HuH-7.5 (cell line): ENCODE results near the gene MVB12A.

Source experiments
- DNase-seq: peaks from one replicate; pipeline ENCODE4 v3.0.0; 2011; ENCODE audit warnings: low spot score

MVB12A gene

DNA sequence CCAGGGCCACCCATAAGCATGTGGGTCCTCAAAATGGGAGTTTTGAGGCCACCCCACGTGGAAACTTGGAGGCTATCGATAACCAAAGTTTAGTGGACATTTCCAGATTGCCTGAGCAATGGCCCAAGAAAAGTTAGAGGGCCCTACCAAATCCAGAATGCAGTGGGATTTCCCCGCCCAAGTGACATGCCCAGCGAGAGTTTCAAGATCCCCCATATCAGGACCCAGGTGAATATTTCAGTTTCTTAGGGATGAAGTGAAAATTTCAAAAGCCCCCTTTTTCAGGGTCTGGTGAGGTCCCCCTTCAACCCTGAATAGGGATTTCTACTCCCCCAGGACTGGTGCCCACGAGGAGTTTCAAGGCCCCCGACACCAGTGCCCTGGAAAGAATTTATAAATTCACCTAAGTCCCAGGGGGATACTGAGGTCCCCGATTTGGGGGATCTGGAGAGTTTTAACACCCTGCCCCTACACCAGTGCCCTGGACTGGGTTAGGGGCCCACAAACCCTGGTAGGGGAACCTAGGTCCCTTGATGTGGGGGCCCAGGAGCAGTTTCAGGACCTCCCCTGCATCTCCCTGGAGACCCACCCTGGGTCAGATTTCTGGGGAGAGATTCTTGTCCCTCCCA lies 15.1 kb upstream of the MVB12A start:
- DNase-seq: no peak

DNA sequence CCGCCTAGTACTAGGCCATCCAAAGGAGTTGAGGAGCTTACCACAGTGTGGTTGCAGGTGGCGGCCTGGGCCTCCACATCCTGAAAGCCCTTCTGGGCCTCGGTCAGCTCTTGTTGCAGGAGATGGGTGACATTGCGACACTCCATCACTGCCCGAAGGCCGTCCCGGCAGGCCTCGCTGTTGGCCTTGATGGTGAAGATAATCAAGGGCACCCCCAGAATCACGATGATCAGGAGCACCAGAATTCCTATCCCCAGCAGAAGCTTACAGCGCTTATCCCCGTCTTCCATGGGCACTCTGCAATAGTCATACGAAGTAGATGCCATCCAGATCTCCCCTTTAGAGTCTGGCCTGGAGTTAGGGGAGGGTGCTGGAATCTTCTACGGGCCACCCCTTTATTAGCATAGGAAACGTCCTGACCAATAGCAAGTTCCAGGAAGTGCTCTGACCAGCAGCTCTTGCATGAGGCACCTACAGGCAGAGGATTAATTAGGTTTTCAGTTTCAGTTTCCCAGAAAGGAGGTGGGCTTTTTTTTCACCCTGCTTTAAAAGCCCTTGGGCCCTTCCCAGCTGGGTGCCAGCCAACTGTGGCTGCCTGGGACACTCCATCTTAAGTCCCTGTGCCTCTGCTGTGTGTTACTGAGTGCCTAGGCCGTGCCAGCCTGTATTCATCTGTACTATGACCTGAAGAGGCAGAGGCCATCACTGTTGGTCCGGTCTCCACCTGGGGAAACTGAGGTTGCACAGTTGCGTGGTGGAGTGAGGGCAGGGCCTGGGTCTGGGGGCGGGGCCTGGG lies 14.4 kb upstream of the MVB12A start, which contains the start of gene BST2:
Gene BST2, minus strand, starts transcription at position 381 of the 796 bp plus-strand sequence. Its CDS starts 55 bp downstream, at position 326.
- DNase-seq: no peak

DNA sequence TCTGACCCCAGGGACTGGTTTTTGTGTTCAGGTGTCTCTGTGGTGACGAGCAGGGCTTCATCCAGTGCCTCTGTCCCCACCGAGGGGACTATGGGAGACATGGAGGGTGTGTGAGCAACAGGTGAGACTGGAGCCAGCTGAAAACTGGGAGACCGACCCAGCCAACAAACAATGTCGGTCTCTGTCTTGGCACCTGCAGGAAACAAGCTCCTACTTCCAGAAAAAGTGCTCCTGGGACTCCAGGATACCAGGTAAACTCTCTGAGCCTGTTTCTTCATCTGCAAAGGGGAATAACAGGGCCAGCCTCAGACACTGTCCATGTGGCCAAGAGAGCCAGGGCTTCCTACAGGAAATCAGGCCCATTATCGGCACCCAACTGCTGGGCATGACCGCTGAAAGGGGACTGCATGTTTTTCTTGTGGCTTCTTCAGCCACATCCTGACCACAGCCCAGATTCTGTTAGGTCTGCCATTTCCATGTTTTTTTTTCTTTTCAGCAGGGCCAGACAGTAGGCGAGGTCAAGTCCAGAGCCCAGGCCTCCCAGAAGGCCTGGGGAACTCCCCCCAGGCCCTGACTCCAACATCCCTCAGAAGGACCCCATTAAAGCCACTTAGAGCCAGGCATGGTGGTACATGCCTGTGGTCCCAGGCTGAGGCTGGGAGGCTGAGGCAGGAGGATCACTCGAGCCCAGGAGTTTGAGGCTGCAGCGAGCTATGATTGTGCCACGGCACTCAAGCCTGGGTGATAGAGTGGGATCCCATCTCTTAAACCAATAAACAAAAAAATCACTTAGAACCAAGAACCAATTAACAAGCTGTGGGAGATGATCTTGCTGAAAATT lies 13.6 kb upstream of the MVB12A start:
- no peak for DNase-seq

DNA sequence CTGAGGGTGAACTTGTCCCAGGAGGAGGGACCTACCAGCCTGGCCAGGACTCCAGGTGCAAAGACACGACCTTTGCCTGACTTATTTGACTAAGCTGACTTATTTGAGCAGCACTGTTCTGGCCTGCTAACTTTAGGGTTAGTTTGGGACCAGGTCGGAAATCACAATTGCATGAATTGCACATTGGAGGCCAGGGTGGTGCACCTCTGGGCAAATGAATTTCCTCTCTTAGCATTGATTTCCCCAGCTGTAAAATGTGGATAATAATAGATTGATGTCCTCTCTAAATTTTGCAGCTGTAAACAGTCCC lies 13.0 kb upstream of the MVB12A start:
- DNase-seq: no peak

DNA sequence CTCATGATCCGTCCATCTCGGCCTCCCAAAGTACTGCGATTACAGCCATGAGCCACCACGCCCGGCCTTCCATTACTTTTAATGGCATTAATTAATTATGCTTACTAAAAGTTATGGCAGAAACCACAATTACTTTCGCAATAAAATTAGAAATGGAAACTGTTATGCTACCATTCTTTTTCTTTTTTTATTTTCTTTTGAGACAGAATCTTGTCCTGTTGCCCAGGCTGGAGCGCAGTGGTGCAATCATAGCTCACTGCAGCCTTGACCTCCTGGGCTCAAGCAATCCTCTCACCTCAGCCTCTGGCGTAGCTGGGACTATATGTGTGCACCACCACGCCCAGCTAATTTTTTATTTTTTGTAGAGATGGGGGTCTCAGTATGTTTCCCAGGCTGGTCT lies 9.9 kb upstream of the MVB12A start:
- no peak for DNase-seq

DNA sequence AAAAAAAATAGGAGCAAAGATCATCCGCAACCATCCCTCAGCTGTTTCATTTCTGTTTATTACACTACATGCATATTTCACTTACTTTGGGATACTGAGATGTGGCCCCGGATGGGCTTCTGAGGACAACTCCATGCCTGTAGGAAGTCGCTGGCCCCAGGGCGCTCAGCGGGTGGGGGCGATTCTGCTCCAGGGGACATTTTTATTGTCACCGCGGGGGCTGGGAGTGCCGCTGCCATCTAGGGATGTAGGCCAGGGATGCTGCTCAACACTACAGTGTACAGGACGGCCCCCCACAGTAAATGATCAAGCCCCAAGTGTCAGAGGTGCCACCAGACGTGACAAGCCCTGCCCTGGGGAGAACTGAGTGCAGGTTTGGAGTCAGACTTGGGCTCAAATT lies 8.0 kb upstream of the MVB12A start:
- no peak for DNase-seq

DNA sequence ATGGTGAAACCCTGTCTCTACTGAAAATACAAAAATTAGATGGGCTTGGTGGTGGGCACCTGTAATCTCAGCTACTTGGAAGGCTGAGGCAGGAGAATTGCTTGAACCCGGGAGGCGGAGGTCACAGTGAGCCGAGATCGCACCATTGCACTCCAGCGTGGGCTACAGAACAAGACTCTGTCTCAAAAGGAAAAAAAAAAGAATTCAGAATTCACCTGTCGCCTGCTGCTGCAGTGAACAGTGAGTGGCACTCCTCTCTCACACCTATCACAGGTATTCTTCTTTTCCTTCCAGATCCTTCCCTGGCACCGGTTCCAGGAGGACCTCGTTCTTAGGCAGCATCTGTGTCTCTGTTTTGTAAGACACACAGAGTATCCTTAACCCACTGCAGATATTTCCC lies 5.8 kb upstream of the MVB12A start:
- no peak for DNase-seq

DNA sequence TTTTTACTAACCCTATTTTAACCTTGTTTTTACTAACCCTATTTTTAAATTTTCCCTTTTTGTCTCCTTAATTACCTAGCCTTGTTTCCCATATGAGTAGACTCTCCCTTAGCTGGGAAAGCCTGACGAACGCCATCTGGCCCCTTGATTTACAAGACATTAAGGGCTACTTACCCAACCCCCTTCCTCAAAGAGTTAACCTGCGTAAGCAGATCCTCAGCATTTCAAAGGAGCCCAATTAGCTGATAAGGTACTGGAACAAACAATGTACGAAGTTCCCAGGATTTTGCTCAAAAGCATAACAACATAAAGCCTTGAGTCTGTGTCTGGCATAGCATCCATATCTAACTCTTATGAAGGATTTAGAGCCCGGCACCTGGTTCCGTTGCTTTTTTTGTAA lies 4.7 kb upstream of the MVB12A start:
- no peak for DNase-seq

DNA sequence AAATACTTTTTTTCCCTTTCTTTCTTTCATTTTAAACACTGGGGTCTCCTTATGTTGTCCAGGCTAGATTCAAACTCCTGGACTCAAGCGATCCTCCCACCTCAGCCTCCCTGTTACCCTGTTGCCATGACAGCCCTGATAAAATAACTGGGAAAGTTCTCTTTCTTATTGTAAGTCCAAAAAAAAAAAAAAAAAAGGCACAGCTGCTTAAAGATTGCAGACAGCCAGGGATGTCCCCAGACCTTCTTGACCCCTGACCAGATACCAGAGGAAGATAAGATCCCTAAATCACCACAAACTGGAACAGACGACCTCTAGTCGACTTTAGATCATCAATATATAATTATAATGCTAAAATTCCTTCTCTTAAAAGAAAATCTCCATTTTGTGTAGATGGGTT lies 1.1 kb upstream of the MVB12A start:
- no peak for DNase-seq

DNA sequence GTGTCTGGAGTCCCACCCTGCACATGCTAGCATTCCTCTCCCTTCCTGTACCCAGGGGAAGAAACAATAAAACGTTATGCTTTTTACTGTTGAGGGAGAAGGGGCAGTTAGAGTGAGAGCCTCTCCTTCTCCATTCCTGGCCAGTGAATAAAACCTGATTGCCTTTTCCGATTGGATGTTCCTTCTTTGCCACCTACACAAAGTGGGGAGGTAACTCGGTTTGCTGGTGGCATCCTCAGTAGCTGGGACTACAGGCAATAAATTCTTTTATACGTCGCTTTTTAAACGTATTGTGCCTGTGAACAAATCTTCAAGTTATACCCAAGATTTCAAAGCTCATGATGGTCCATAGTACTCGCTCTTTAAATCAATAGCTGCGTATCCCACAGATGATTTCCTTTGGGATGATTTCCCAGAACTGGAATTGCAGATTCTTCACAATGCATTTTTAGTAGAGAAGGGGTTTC lies 660 bp upstream of the MVB12A start:
- DNase-seq: no peak

DNA sequence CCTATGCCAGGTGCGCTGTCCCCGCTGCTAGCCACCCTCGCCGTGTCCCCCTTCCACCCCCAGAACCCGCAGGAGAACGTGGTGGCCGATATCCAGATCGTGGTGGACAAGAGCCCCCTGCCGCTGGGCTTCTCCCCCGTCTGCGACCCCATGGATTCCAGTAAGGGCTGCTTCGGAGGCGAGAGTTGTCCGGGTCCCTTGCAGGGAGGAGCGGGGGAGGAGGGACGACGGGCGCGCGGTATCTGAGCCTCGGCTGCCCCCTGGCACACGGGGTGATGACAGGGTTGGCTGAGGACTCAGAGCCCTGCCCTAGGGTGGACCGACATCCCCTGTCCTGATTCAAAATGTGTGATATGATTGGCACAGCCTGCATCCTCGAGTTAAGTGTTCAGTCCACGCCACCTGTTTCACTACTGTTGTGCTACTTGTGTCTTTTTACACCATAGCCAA lies 653 bp downstream of the MVB12A start:
- no peak for DNase-seq

DNA sequence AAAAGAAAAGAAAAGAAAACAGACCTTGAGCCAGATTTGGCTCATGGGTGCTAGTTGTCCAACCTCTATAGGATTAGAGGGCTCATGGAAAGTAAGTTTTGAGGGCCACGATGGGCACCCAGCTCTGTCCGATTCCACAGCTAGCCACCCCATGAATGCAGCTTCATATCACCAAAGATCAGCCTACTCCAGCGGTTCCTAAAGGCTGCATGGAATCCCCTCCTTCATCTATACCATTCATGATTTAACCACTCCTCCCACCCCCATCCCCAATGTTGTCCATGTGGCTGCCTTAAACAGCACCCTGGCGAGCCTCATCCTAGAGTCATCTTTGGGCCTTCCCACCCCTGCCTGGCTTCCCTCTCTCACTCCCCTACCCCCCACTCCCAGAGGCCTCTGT lies 2.1 kb downstream of the MVB12A start:
- DNase-seq: no peak

DNA sequence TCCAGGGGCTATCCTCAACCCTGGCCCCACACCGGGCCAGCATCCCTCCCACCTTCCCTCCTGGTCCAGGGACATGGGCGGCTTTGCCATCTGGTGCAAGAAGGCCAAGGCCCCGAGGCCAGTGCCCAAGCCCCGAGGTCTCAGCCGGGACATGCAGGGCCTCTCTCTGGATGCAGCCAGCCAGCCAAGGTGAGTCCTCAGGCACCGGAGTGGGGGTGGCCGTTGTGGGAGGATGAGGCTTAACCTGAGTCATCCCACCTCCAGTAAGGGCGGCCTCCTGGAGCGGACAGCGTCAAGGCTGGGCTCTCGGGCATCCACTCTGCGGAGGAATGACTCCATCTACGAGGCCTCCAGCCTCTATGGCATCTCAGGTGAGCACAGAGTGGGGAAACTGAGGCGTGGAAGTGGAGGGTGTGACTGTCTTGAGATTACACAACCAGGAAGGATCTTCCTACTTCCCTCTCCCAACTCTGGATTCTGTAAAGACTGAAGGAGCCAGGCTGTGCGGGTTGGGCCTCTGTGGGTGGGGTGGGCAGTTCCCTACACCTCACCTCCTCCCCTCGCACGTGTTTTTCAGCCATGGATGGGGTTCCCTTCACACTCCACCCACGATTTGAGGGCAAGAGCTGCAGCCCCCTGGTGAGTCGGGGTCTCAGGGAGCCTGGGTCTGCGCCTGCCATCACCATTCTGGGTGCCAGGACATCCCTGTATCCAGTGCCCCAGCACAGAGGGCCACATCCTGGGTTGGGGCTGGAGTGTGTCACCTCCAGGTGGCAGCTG lies 3.8 kb downstream of the MVB12A start:
- DNase-seq: no peak

DNA sequence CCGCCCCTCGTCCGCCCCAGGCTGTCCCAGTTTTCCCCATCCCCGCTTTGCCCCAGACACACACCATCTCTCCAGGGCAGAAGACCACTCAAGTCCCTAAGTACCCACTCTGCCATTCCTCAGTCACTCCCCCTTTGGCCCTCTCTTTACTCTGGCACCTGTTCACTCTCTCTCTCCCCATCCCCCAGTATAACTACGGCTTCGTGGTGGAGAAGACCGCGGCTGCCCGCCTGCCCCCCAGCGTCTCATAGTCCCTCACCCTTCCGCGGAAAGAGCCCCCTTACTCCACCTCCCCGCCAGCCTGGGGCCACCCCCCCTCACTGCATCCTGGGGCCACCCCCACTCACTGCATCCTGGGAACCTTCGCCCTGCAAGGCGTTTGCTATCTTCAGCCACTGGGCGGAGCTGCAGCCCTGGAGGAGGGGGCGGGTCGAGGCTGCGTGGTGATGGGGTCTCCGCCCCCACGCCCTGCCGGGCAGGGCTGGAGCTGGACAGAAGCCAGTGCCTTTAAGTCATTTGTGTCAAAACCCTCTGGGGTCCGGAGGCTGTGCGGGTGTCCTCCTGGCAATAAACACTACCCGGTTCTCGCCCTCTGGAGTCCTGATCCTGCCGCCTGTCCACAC lies 5.0 kb downstream of the MVB12A start:
- no peak for DNase-seq

DNA sequence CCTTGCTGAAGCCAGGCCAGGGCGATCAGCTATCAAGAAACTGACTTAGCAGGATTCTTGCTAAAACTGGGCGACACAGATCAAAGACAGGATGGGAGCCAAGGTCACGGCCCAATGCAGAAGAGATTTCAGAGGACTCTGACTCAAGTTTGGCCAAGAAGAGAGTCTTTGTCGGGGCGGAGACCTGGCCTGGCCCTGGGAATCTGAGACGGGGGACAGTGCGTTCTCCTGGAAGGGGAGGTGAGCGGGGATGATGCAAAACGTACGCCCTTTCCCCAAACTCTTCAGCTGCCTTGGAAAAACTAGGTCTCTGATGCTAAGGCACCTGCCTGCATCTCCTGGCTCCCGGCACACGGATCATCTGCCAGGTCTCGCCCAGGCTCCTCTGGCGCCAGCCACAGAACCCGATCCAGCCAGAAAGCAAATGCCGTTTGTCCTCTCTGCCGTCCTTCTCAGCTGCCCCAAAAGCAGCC lies 9.8 kb downstream of the MVB12A start:
- no peak for DNase-seq

DNA sequence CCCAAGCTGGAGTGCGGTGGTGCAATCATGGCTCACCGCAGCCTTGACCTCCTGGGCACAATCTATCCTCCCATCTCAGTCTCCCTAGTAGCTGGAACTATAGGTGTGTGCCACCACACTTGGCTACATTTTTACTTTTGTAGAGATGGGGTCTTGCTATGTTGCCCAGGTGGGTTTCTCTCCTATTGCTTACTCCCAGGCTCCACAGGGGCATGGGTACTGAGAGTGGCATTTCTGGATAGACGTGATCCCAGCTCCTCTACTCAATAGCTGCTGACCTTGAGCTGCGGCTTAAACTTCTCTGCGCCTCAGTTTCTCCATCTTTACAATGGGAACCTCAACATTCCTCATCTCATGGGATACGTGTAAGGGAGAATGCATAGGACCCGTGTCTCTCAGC lies 11.6 kb downstream of the MVB12A start:
- DNase-seq: no peak

DNA sequence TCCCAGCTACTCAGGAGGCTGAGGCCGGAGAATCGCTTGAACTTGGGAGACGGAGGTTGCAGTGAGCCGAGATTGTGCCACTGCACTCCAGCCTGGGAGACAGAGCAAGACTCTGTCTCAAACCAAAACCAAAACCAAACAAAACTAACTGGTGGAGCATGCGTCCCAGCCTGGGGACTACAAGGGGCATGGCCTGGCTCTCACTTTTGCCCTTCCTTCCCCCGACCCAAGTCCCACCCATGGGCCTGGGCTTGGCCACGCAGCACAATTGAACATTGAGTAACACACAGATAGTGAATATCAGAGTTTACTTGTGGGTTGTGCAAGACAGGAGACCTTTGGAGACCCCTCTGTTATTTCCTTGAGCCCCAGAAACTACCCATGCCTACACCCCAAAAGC lies 15.4 kb downstream of the MVB12A start:
- no peak for DNase-seq

DNA sequence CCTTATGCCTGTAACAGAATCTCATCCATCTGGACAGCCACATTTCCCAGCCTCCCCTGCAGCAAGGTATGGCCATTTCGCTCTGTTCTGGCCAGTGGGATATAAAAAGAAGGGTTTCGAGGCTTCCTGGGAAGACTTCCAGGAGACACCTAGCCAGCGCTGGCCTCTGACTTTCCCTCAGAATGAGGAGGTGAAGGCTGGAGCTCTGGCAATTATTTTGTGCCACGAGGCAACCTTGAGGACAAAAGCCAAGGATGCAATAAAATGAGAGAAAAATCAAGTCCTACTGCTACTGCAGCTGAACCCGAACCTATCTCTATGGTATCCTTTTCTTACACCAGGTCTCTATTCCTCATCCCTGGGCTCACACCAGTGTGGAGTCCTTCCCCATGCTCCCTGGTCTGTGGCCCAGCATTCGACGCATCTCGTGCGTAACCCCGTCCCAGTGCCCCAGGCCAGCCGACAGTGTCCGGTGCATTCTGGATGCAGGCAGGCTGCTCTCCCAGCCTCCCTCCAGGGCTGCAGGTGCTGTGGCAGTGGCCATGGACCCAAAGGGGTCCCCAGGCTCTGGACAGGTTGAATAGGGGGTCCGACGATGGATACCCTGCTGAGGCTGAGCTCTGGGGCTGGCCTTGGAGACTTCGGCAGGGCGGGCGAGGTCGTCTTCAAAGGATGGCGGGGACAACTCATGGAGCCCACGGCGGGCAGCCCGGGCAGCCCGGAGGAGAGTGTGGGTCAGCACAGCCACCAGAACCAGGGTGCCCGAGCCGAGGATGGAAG lies 16.4 kb downstream of the MVB12A start:
- no peak for DNase-seq

DNA sequence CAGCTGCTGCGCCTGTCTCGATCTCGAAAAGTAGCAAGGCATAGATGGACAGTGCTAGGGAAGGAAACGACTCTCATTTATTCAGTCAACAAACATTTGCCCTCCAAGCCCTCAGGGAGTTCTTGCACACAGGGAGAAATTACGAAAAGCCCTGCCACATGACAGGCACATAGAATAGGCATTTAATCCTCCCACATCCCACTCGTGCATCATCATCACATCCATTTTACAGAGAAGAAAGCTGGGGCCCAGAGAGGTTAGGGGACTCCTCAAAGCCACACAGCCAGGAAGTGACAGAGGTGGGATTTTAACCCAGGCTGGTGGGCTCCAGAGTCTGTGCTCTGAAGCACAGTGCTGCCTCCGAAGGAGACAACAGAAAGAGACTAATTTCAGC lies 17.0 kb downstream of the MVB12A start:
- no peak for DNase-seq

DNA sequence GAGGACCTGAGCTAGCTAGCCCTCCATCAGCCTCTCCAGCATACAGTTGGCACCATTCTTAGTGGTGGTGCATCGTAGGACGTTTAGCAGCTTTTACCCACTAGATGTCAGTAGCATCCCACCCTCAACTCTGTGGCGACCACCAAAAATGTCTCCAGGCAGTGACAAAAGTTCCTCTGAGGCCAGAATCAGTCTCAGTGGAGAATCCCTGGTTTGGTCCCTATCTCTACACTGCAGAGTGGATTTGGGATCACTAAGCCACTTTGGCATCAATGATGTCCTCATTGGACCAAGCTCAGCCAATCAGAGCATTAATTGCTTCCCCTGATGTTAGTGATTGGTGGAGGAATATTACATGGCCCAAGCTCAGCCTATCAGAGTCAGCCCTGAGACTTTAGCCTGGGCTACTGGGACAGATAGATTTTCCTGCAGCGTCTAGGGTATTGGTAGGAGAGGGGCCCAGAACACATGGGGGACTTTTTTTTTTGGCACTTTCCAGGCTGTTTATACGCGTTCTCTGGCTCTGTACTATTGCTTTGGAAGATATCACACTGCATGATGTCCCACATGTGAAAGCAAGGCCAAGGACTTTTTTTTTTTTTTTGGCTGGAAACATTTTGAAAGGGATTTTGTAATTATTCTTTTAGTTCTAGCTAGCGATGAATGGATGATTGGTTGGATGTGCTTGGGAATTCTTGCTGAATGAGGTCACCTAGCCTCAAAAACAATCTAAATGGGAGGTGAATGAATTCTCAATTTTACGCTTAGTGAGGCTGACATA lies 21.6 kb downstream of the MVB12A start:
- DNase-seq: peak; percentile 47
